Suprapubic skin (tissue), 4 donors: Measurements from ENCODE around the gene GPR132. TPM values are rescaled to one million over a fixed set of nuclear protein-coding genes. Genes with fewer than 3 reads are reported as not detected.

Experiments
- DNase-seq, 2 donors: peaks; one replicate each; pipeline ENCODE4 v3.0.0-alpha.2; 2019; ENCODE audit warnings: low spot score in 2 of 2
- H3K27ac ChIP-seq: fragments of 200-600 bp; sonication (generic); one replicate; pipeline ENCODE4 v1.5.1; 2019
- H3K27me3 ChIP-seq: fragments of 200-600 bp; sonication (generic); one replicate; pipeline ENCODE4 v1.5.1; 2019
- H3K36me3 ChIP-seq: fragments of 200-600 bp; sonication (generic); one replicate; pipeline ENCODE4 v1.5.1; 2019
- H3K4me1 ChIP-seq: fragments of 200-600 bp; sonication (generic); one replicate; pipeline ENCODE4 v1.5.1; 2019
- H3K4me3 ChIP-seq: fragments of 200-600 bp; sonication (generic); one replicate; pipeline ENCODE4 v1.5.1; 2019; ENCODE audit warnings: mild to moderate bottlenecking
- H3K9me3 ChIP-seq: fragments of 200-600 bp; sonication (generic); one replicate; pipeline ENCODE4 v1.5.1; 2019
- CTCF ChIP-seq, 2 donors: fragments of 200-600 bp in 1 of 2; fragments of 450-650 bp in 1 of 2; sonication (generic) in 1 of 2; IDR thresholded peaks; one replicate each; pipeline ENCODE4 v1.5.1; 2016 to 2019; ENCODE audit warnings: antibody characterized with exemption in 2 of 2, mild to moderate bottlenecking in 1 of 2, moderate library complexity in 1 of 2
- EP300 ChIP-seq: sonication (generic); formaldehyde crosslinking; IDR thresholded peaks from one replicate; pipeline ENCODE4 v1.6.1; 2017; ENCODE audit warnings: antibody characterized with exemption
- POLR2A ChIP-seq, 2 donors: fragments of 450-650 bp; IDR thresholded peaks; one replicate each; pipeline ENCODE4 v1.6.1; 2017; ENCODE audit warnings: antibody characterized with exemption in 2 of 2, mild to moderate bottlenecking in 2 of 2, moderate library complexity in 2 of 2
- POLR2AphosphoS5 ChIP-seq, 3 donors: sonication (generic); formaldehyde crosslinking; IDR thresholded peaks; one replicate each; pipeline ENCODE4 v1.6.1; 2017; ENCODE audit warnings: antibody characterized with exemption in 3 of 3
- WGBS: methylation state at CpG from one replicate; pipeline ENCODE4 v1.1.5; 2018; 5-methylcytosine and 5-hydroxymethylcytosine counted together
- total RNA-seq, 4 donors: library from RNA; depleted of rRNA; stranded (reverse); fragments of >200 nt; gene quantifications; one replicate each; pipeline ENCODE4 v1.1.0, GENCODE V29; 2016

The GPR132 gene
- total RNA-seq, 4 donors from 2014 or later: 0.95 to 2.7 (median 1.3) TPM

- Histone ChIP-seq H3K27ac (no peak overlapping the region), H3K9me3 (no peaks in the 10 kb centered on the region), H3K36me3 (no peaks in the 10 kb centered on the region), H3K27me3 (no peaks in the 10 kb centered on the region), H3K4me1 (no peaks in the 10 kb centered on the region), H3K4me3 (no peak overlapping the region)
- DNase-seq: no peak
- WGBS: 82% methylated on average over 6 of the region's 6 CpGs
- TF ChIP-seq EP300: no peak
- TF ChIP-seq POLR2A (IDR thresholded peaks at IDR 0.05): no peak
- TF ChIP-seq CTCF (IDR thresholded peaks at IDR 0.05): no peak
- TF ChIP-seq POLR2AphosphoS5 (IDR thresholded peaks at IDR 0.05): no peak
These were observed 11.8 kb downstream of the GPR132 start for GRCh38 chr14:105053421-105053820.

- Histone ChIP-seq H3K4me3 (no peak overlapping the region), H3K4me1 (no peaks in the 10 kb centered on the region), H3K27me3 (peaks cover 2% of the 10 kb centered on the region), H3K36me3 (no peaks in the 10 kb centered on the region), H3K9me3 (no peaks in the 10 kb centered on the region), H3K27ac (no peak overlapping the region)
- 81% methylated on average over 4 of the region's 4 CpGs for WGBS
- DNase-seq: no peak
- TF ChIP-seq CTCF (IDR thresholded peaks at IDR 0.05) (no peak), POLR2AphosphoS5 (IDR thresholded peaks at IDR 0.05) (no peak), EP300 (no peak), POLR2A (IDR thresholded peaks at IDR 0.05) (no peak)
These were observed 13.1 kb downstream of the GPR132 start for GRCh38 chr14:105052110-105052458.

GRCh38 chr14:105051182-105052109 is 13.8 kb downstream of the GPR132 start:
- TF ChIP-seq POLR2A (IDR thresholded peaks at IDR 0.05) (no peak), POLR2AphosphoS5 (IDR thresholded peaks at IDR 0.05) (no peak), EP300 (no peak), CTCF (IDR thresholded peaks at IDR 0.05) (no peak)
- no peaks in the 10 kb centered on the region for H3K4me1 ChIP-seq
- no peak overlapping the region for H3K27ac ChIP-seq
- no peaks in the 10 kb centered on the region for H3K36me3 ChIP-seq
- DNase-seq: no peak
- no peak overlapping the region for H3K4me3 ChIP-seq
- peaks cover 2% of the 10 kb centered on the region for H3K27me3 ChIP-seq
- 95% methylated on average over 54 of the region's 59 CpGs for WGBS
- no peaks in the 10 kb centered on the region for H3K9me3 ChIP-seq

- Histone ChIP-seq H3K9me3 (no peaks in the 10 kb centered on the region), H3K4me1 (peaks cover 2% of the 10 kb centered on the region), H3K36me3 (no peaks in the 10 kb centered on the region), H3K27me3 (peaks cover 2% of the 10 kb centered on the region), H3K27ac (no peak overlapping the region), H3K4me3 (no peak overlapping the region)
- 28% methylated on average over 5 of the region's 10 CpGs for WGBS
- peak in 1 of 2 donors; percentile 65 for DNase-seq
- TF ChIP-seq POLR2AphosphoS5 (IDR thresholded peaks at IDR 0.05) (no peak), CTCF (IDR thresholded peaks at IDR 0.05) (no peak), EP300 (no peak), POLR2A (IDR thresholded peaks at IDR 0.05) (no peak)
These were observed 14.7 kb downstream of the GPR132 start for GRCh38 chr14:105050551-105050897.

- Histone ChIP-seq H3K4me1 (peaks cover 4% of the 10 kb centered on the region), H3K27ac (no peak overlapping the region), H3K9me3 (no peaks in the 10 kb centered on the region), H3K4me3 (no peak overlapping the region), H3K27me3 (peaks cover 2% of the 10 kb centered on the region), H3K36me3 (no peaks in the 10 kb centered on the region)
- TF ChIP-seq POLR2A (IDR thresholded peaks at IDR 0.05) (no peak), EP300 (no peak), POLR2AphosphoS5 (IDR thresholded peaks at IDR 0.05) (no peak), CTCF (IDR thresholded peaks at IDR 0.05) (no peak)
- no peak for DNase-seq
- WGBS: 90% methylated on average over 19 of the region's 25 CpGs
These were observed 15.3 kb downstream of the GPR132 start for GRCh38 chr14:105049753-105050550.
